SK-N-SH treated with all-trans-retinoic acid at 6 μM for 48 hours (cell line): ENCODE results near the gene PRRT1.

ENCODE experiments used
- ARNTL ChIP-seq: fragments of 450-650 bp; formaldehyde crosslinking; IDR thresholded peaks from 2 replicates; pipeline ENCODE4 v1.5.0; 2020; ENCODE audit warnings: low read depth, mild to moderate bottlenecking, moderate library complexity, borderline replicate concordance
- ESRRG ChIP-seq: fragments of 250-450 bp; sonication (Bioruptor Pico); IDR thresholded peaks from 2 replicates; pipeline ENCODE4 v1.6.1; 2021; ENCODE audit warnings: mild to moderate bottlenecking
- POU6F1 ChIP-seq: fragments of 250-450 bp; sonication (Bioruptor Pico); IDR thresholded peaks from 2 replicates; pipeline ENCODE4 v1.8.0; 2021; ENCODE audit warnings: low read depth, mild to moderate bottlenecking, moderate library complexity, borderline replicate concordance
- TCF4 ChIP-seq: fragments of 250-450 bp; sonication (Bioruptor Pico); IDR thresholded peaks from 2 replicates; pipeline ENCODE4 v1.8.0; 2021; ENCODE audit warnings: mild to moderate bottlenecking, moderate library complexity, borderline replicate concordance
- ZC3H10 ChIP-seq: fragments of 250-450 bp; sonication (Bioruptor Pico); IDR thresholded peaks from 2 replicates; pipeline ENCODE4 v1.5.1; 2021; ENCODE audit warnings: mild to moderate bottlenecking, moderate library complexity
- ZNF70 ChIP-seq: fragments of 450-650 bp; formaldehyde crosslinking; IDR thresholded peaks from 2 replicates; pipeline ENCODE4 v1.5.0; 2020; ENCODE audit warnings: mild to moderate bottlenecking, moderate library complexity
- TF ChIP-seq, protein P1 (sequence below): fragments of 250-450 bp; sonication (Bioruptor Pico); IDR thresholded peaks from 2 replicates; pipeline ENCODE4 v1.8.0; 2020; ENCODE audit warnings: mild to moderate bottlenecking, moderate library complexity, borderline replicate concordance

- TF ChIP-seq ESRRG (CRISPR knock-in tag), result no peak
- TF ChIP-seq ARNTL (CRISPR knock-in tag), result no peak
- no peak for TF ChIP-seq ZNF70 (CRISPR knock-in tag)
- no peak for TF ChIP-seq ZC3H10 (CRISPR knock-in tag)
- TF ChIP-seq, protein P1, sequence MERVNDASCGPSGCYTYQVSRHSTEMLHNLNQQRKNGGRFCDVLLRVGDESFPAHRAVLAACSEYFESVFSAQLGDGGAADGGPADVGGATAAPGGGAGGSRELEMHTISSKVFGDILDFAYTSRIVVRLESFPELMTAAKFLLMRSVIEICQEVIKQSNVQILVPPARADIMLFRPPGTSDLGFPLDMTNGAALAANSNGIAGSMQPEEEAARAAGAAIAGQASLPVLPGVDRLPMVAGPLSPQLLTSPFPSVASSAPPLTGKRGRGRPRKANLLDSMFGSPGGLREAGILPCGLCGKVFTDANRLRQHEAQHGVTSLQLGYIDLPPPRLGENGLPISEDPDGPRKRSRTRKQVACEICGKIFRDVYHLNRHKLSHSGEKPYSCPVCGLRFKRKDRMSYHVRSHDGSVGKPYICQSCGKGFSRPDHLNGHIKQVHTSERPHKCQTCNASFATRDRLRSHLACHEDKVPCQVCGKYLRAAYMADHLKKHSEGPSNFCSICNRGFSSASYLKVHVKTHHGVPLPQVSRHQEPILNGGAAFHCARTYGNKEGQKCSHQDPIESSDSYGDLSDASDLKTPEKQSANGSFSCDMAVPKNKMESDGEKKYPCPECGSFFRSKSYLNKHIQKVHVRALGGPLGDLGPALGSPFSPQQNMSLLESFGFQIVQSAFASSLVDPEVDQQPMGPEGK, result no peak
- no peak for TF ChIP-seq TCF4 (CRISPR knock-in tag)
- no peak for TF ChIP-seq POU6F1 (CRISPR knock-in tag)
These were observed 19.6 kb downstream of the PRRT1 start for GRCh38 chr6:32132110-32132509.
